K562 (cell line): ENCODE measurements around the gene ARHGEF10L. TPM values are rescaled to one million over a fixed set of nuclear protein-coding genes. Genes with fewer than 3 reads are reported as not detected.
A peak's percentile ranks its signal among the peaks of the same experiment; 100 is the strongest.

ENCODE experiments used
- ATAC-seq: fragments of 200-7000 bp; cut with Tn5 transposase; 3 replicates; pipeline ENCODE4 v1.9.1; 2020; ENCODE audit warnings: moderate library complexity
- BruUV-seq: library from RNA; stranded (reverse); fragments of 400-500 nt; replicated peaks from 2 replicates; lab custom pipeline; 2021; lab: Mats Ljungman, UMichigan
- CTCF ChIA-PET: fragments of 300-600 bp; formaldehyde crosslinking; extraction: SDS; loops from one replicate; lab custom pipeline; 2021; ENCODE audit warnings: low intra/inter-chr PET ratio; lab: Yijun Ruan, JAX
- POLR2A ChIA-PET: fragments of 300-600, 350-650 bp; sonication (Branson Sonifier 250); formaldehyde crosslinking; extraction: SDS; loops from one replicate; lab custom pipeline; 2021; ENCODE audit warnings: antibody characterized with exemption, inconsistent platforms; lab: Yijun Ruan, JAX
- DNase-seq, 4 experiments: peaks; one replicate each; pipeline versions ENCODE4 v3.0.0 to v3.0.0-alpha.2; 2011 to 2018; ENCODE audit warnings: low spot score in 3 of 4, mixed read lengths in 3 of 4; ENCODE audit errors: extremely low read depth in 1 of 4
- FAIRE-seq: peaks from 2 replicates; lab custom pipeline; 2011; peaks lifted over from hg19 to GRCh38; lab: Jason Lieb, UNC
- H2AFZ ChIP-seq: 2 replicates; pipeline ENCODE4 v1.6.0; 2011; ENCODE audit warnings: low read depth, low read length, control low read depth, inconsistent platforms
- H3K27ac ChIP-seq: fragments of 200-600 bp; 3 replicates; pipeline ENCODE4 v1.8.0; 2011; ENCODE audit warnings: low read depth, mild to moderate bottlenecking, control low read depth, inconsistent platforms, low read length, moderate library complexity, mixed read lengths; ENCODE audit errors: extremely low read depth
- H3K27me3 ChIP-seq, 2 experiments: fragments of 300-600 bp in 1 of 2; 2 replicates in 1 of 2; 3 replicates in 1 of 2; pipeline versions ENCODE4 v1.6.0 to v1.8.0; 2011; ENCODE audit warnings: inconsistent platforms in 2 of 2, low read length in 2 of 2, mild to moderate bottlenecking in 1 of 2, mixed read lengths in 1 of 2, moderate library complexity in 1 of 2; ENCODE audit not compliant: control insufficient read depth in 2 of 2, insufficient read depth in 2 of 2
- H3K36me3 ChIP-seq: fragments of 300-600 bp; 3 replicates; pipeline ENCODE4 v1.8.0; 2011; ENCODE audit warnings: mild to moderate bottlenecking, low read length, inconsistent platforms; ENCODE audit not compliant: control insufficient read depth, insufficient read depth
- H3K4me1 ChIP-seq, 2 experiments: fragments of 200-600 bp in 1 of 2; replicated peaks in 1 of 2; 2 replicates in 1 of 2; 3 replicates in 1 of 2; pipeline versions ENCODE4 v1.5.1 to v1.8.0; 2011; ENCODE audit warnings: inconsistent platforms in 2 of 2, low read length in 2 of 2, mild to moderate bottlenecking in 1 of 2, mixed read lengths in 1 of 2, moderate library complexity in 1 of 2; ENCODE audit not compliant: control insufficient read depth in 2 of 2, insufficient read depth in 2 of 2
- H3K4me2 ChIP-seq: 2 replicates; pipeline ENCODE4 v1.6.1; 2011; ENCODE audit warnings: low read length, control low read depth, inconsistent platforms, mixed read lengths; ENCODE audit not compliant: insufficient read depth
- H3K4me3 ChIP-seq: fragments of 200-600 bp; sonication (generic), shearing (Covaris generic); 2 replicates; pipeline ENCODE4 v1.5.1; 2016; ENCODE audit warnings: control low read depth, inconsistent platforms
- H3K79me2 ChIP-seq: fragments of 200-600 bp; 3 replicates; pipeline ENCODE4 v1.8.0; 2011; ENCODE audit warnings: low read length, inconsistent platforms; ENCODE audit not compliant: control insufficient read depth, insufficient read depth
- H3K9ac ChIP-seq, 2 experiments: 2 replicates each; pipeline versions ENCODE4 v1.6.0 to v1.6.1; 2011; ENCODE audit warnings: low read depth in 2 of 2, low read length in 2 of 2, control low read depth in 1 of 2, inconsistent platforms in 1 of 2, mild to moderate bottlenecking in 1 of 2, mixed read lengths in 1 of 2; ENCODE audit not compliant: insufficient read depth in 1 of 2
- H3K9me1 ChIP-seq: one replicate; pipeline ENCODE4 v1.6.0; 2011; ENCODE audit warnings: inconsistent platforms, mild to moderate bottlenecking, low read length, moderate library complexity; ENCODE audit not compliant: control insufficient read depth, insufficient read depth
- H3K9me3 ChIP-seq: replicated peaks from 2 replicates; pipeline ENCODE4 v1.5.1; 2011; ENCODE audit warnings: low read depth, low read length, inconsistent platforms; ENCODE audit not compliant: control insufficient read depth, insufficient read depth
- H4K20me1 ChIP-seq: replicated peaks from 2 replicates; pipeline ENCODE4 v1.6.1; 2011; ENCODE audit warnings: low read length, inconsistent platforms, mixed read lengths; ENCODE audit not compliant: control insufficient read depth, insufficient read depth
- CBFA2T3 ChIP-seq: fragments of 450-650 bp; IDR thresholded peaks from 2 replicates; pipeline ENCODE4 v1.6.1; 2017
- CSDE1 ChIP-seq, 2 experiments: fragments of 450-650 bp; IDR thresholded peaks; 2 replicates each; pipeline ENCODE4 v1.6.1; 2016; ENCODE audit warnings: mild to moderate bottlenecking in 1 of 2
- FOS ChIP-seq: IDR thresholded peaks from 3 replicates; pipeline ENCODE4 v1.6.1; 2011; ENCODE audit not compliant: insufficient read length; ENCODE audit errors: extremely low read depth
- NR1H2 ChIP-seq: sonication (generic); formaldehyde crosslinking; IDR thresholded peaks from 2 replicates; pipeline ENCODE4 v1.4.0; 2020; ENCODE audit warnings: mild to moderate bottlenecking, missing genetic modification reagents
- POLR2AphosphoS5 ChIP-seq: IDR thresholded peaks from 2 replicates; pipeline ENCODE4 v1.6.1; 2011; ENCODE audit warnings: mild to moderate bottlenecking, low read depth, low read length, moderate library complexity; ENCODE audit not compliant: control insufficient read depth, insufficient read depth
- SAP30 ChIP-seq: fragments of 200-600 bp; sonication (generic); IDR thresholded peaks from 2 replicates; pipeline ENCODE4 v1.6.1; 2012; ENCODE audit warnings: borderline replicate concordance, low read depth, mild to moderate bottlenecking, moderate library complexity, low read length, control low read depth, inconsistent platforms; ENCODE audit not compliant: insufficient read depth, poor library complexity, severe bottlenecking
- SP2 ChIP-seq: IDR thresholded peaks from 2 replicates; pipeline ENCODE4 v1.6.1; 2011; ENCODE audit warnings: mild to moderate bottlenecking, low read depth, low read length, moderate library complexity; ENCODE audit not compliant: poor library complexity, severe bottlenecking; ENCODE audit errors: extremely low read depth
- STAT5B ChIP-seq: fragments of 250-450 bp; sonication (Bioruptor Pico); IDR thresholded peaks from 2 replicates; pipeline ENCODE4 v1.8.0; 2021; ENCODE audit warnings: mild to moderate bottlenecking, inconsistent platforms
- ZC3H11A ChIP-seq: IDR thresholded peaks from 2 replicates; pipeline ENCODE4 v1.6.1; 2012; ENCODE audit warnings: low read depth, low read length, improper control_type of control experiment
- ZNF644 ChIP-seq: fragments of 200-800 bp; sonication (Bioruptor generic); IDR thresholded peaks from 2 replicates; pipeline ENCODE4 v1.6.1; 2016; ENCODE audit warnings: low read depth, missing genetic modification characterization, missing compliant biosample characterization
- WGBS: fragments of 100-300 bp; shearing (Covaris generic); methylation state at CpG from one replicate; pipeline ENCODE4 v1.1.6; 2016; ENCODE audit warnings: low coverage, mixed read lengths; ENCODE audit not compliant: insufficient coverage; ENCODE audit errors: missing lambda C conversion rate; 5-methylcytosine and 5-hydroxymethylcytosine counted together
- in situ Hi-C: fragments of 300-500 bp; cut with MboI; formaldehyde crosslinking; loops from 4 replicates; pipeline ENCODE4 v1.15.0; 2018; ENCODE audit warnings: inconsistent platforms, mixed read lengths
- intact Hi-C: fragments of 100-400 bp; cut with micrococcal nuclease; formaldehyde crosslinking; loops from 2 replicates; pipeline ENCODE4 v1.14.2; 2022
- polyA plus RNA-seq, 8 experiments: library from polyadenylated mRNA; depleted of rRNA in 4 of 8; stranded (reverse) in 5 of 8; unstranded in 3 of 8; fragments of >200 nt; fragmentation: Nextera tagmentation in 2 of 8; fragmentation: Illumina TruSeq in 1 of 8; extraction: Ambion mirVana in 2 of 8; extraction: Trizol in 1 of 8; gene quantifications; 2 replicates each; pipeline versions ENCODE4 v1.2.1 to v1.2.3, GENCODE V29; 2011 to 2014; ENCODE audit warnings: inconsistent platforms in 1 of 8, missing spikeins in 1 of 8
- total RNA-seq, 7 experiments: library from RNA; depleted of rRNA in 6 of 7; stranded (reverse); fragments of >200 nt in 6 of 7; fragmentation: Illumina TruSeq in 2 of 7; extraction: Trizol in 2 of 7; gene quantifications; 2 replicates each; pipeline versions ENCODE4 v1.2.1 to v1.2.3, GENCODE V29; 2011 to 2021; ENCODE audit warnings: low replicate concordance in 1 of 7
- TF ChIP-seq, protein P1 (sequence below): sonication (generic); formaldehyde crosslinking; IDR thresholded peaks from 2 replicates; pipeline ENCODE4 v1.5.0; 2020; ENCODE audit warnings: missing genetic modification reagents
- TF ChIP-seq, protein P2 (sequence below): sonication (generic); formaldehyde crosslinking; IDR thresholded peaks from 2 replicates; pipeline ENCODE4 v1.8.1; 2023; ENCODE audit warnings: mild to moderate bottlenecking, missing genetic modification reagents
- TF ChIP-seq, protein P3 (sequence below): sonication (generic); formaldehyde crosslinking; IDR thresholded peaks from 2 replicates; pipeline ENCODE4 v1.9.0; 2022; ENCODE audit warnings: mild to moderate bottlenecking, missing genetic modification reagents

Gene ARHGEF10L
- total and polyA plus RNA-seq, 9 of the 15 experiments (the other 6 are each of a cell fraction or from before 2014, with no cell fraction given) = 0.09 to 0.13 TPM; not detected in 7

DNA sequence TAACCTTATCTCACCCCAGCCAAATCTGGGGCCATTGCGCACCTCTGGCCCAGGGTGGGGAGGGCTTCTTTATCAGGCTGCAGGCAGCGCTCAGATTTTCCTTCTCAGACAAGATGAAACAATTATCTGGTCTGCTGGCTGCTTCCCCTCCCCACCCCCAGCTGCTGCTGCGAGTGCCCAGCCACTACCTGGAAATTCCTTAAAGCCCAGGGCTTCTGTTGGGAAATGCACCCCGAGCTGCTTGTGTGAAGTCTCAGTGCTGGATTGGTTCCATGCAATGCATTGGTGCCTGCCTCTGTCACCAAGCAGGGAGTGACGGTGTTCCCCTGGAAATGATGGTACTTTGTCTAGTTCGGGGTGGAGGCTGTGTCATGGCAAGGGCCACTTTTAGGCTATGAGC lies 197.1 kb downstream of the ARHGEF10L start:
- H3K9ac ChIP-seq = no peak overlapping the region
- H3K4me1 ChIP-seq = no peaks in the 10 kb centered on the region
- H3K36me3 ChIP-seq = no peaks in the 10 kb centered on the region
- CTCF ChIA-PET = no interaction called here
- no peak for FAIRE-seq
- no peaks in the 10 kb centered on the region for H3K9me3 ChIP-seq
- H3K4me2 ChIP-seq = no peak overlapping the region
- H3K4me3 ChIP-seq = no peak overlapping the region
- no peak for TF ChIP-seq STAT5B (CRISPR knock-in tag)
- no peak for TF ChIP-seq SAP30
- peak; percentile 34; the same call in 1 of the 2 replicates for TF ChIP-seq CBFA2T3
- TF ChIP-seq, all 486 proteins: peak for 1
- in situ Hi-C loops = no loop called here
- Histone ChIP-seq H3K79me2 (no peaks in the 10 kb centered on the region), H4K20me1 (peaks cover 3% of the 10 kb centered on the region; the same call in 1 of the 2 replicates), H3K9me1 (no peaks in the 10 kb centered on the region), H3K27ac (no peak overlapping the region), H2AFZ (no peak overlapping the region), H3K27me3 (peaks cover 17 to 56% of the 10 kb centered on the region in 2 experiments)
- DNase-seq (no peak), ATAC-seq (no peak)
- intact Hi-C loops = no loop called here
- POLR2A ChIA-PET = interaction anchor here (0.6 to 0.8 kb wide), 2 partner anchors 26 to 29 kb away, joined by 3 read pairs; no protein-coding TSS in a partner anchor
- 0% methylated on average over 6 of the region's 6 CpGs for WGBS
- no TSS peak for BruUV-seq

DNA sequence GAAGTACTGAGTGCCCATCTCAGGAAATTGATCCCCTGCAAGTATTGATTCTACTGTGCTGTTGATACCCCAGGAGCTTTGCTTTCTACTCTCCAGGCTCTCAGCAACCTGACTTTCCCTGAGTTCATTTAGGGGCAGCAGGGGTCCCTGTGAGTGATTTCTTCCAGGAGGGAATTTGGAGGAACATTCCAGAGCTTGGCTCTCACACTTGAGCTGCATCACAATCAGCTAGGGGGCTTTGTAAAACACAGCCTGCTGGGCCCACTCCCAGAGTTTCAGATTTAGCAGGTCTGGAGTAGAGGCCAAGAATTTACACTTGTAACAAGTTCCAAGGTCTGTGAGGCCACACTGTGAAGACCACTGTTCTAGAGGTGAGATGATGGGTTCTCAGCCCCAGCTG lies 199.6 kb downstream of the ARHGEF10L start:
- intact Hi-C loops (no loop called here), in situ Hi-C loops (no loop called here)
- H2AFZ ChIP-seq = no peak overlapping the region
- ATAC-seq (no peak), DNase-seq (no peak), FAIRE-seq (no peak)
- no peaks in the 10 kb centered on the region for H3K36me3 ChIP-seq
- no peaks in the 10 kb centered on the region for H3K9me3 ChIP-seq
- H3K27ac ChIP-seq = no peak overlapping the region
- POLR2A ChIA-PET = no interaction called here
- H3K27me3 ChIP-seq = peaks cover 3 to 51% of the 10 kb centered on the region in 2 experiments; a peak in 4 of 5 replicates
- no peaks in the 10 kb centered on the region; the same call in 1 of the 2 replicates for H4K20me1 ChIP-seq
- H3K9me1 ChIP-seq = no peaks in the 10 kb centered on the region
- CTCF ChIA-PET = no interaction called here
- no peak overlapping the region for H3K4me2 ChIP-seq
- H3K79me2 ChIP-seq = no peaks in the 10 kb centered on the region
- BruUV-seq = no TSS peak
- H3K4me1 ChIP-seq = no peaks in the 10 kb centered on the region
- H3K9ac ChIP-seq = no peak overlapping the region
- H3K4me3 ChIP-seq = no peak overlapping the region
- TF ChIP-seq ZC3H11A = no peak
- TF ChIP-seq, protein P1, sequence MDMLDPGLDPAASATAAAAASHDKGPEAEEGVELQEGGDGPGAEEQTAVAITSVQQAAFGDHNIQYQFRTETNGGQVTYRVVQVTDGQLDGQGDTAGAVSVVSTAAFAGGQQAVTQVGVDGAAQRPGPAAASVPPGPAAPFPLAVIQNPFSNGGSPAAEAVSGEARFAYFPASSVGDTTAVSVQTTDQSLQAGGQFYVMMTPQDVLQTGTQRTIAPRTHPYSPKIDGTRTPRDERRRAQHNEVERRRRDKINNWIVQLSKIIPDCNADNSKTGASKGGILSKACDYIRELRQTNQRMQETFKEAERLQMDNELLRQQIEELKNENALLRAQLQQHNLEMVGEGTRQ (CRISPR knock-in tag) = no peak
- no peak for TF ChIP-seq STAT5B (CRISPR knock-in tag)
- no peak for TF ChIP-seq FOS
- TF ChIP-seq ZNF644 (tag) = no peak
- TF ChIP-seq, protein P2, sequence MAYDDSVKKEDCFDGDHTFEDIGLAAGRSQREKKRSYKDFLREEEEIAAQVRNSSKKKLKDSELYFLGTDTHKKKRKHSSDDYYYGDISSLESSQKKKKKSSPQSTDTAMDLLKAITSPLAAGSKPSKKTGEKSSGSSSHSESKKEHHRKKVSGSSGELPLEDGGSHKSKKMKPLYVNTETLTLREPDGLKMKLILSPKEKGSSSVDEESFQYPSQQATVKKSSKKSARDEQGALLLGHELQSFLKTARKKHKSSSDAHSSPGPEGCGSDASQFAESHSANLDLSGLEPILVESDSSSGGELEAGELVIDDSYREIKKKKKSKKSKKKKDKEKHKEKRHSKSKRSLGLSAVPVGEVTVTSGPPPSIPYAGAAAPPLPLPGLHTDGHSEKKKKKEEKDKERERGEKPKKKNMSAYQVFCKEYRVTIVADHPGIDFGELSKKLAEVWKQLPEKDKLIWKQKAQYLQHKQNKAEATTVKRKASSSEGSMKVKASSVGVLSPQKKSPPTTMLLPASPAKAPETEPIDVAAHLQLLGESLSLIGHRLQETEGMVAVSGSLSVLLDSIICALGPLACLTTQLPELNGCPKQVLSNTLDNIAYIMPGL (CRISPR knock-in tag) = no peak
- TF ChIP-seq POLR2AphosphoS5 = no peak
- TF ChIP-seq CSDE1 (IDR thresholded peaks at IDR 0.05) = no peak
- TF ChIP-seq, protein P3, sequence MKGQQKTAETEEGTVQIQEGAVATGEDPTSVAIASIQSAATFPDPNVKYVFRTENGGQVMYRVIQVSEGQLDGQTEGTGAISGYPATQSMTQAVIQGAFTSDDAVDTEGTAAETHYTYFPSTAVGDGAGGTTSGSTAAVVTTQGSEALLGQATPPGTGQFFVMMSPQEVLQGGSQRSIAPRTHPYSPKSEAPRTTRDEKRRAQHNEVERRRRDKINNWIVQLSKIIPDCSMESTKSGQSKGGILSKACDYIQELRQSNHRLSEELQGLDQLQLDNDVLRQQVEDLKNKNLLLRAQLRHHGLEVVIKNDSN (CRISPR knock-in tag) = no peak
- TF ChIP-seq NR1H2 (CRISPR knock-in tag) = no peak
- TF ChIP-seq SP2 = no peak
